ENCODE measurements around the gene SGSM1.
"Not testable (repeated sequence)": the region's sequence is repeated elsewhere in the genome, so short reads cannot be mapped to it uniquely, and the experiment has no call there.

The SGSM1 gene

DNA sequence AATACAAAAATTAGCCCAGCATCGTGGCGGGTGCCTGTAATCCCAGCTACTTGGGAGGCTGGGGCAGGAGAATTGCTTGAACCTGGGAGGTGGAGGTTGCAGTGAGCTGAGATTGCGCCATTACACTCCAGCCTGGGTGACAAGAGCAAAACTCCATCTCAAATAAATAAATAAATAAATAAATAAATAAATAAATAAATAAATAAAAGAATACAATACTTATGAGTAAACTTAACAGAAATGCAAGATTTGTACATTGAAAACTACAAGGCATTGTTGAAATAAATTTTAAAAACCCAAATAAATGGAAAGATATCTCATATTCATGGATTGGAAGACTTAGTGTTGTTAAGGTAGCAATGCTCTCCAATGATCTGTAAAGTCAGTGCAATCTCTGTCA, 101.1 kb downstream of the SGSM1 start:
- DNase-seq: not testable (repeated sequence)

- no peak for DNase-seq
Observed at GRCh38 chr22:24920029-24920428, 114.0 kb downstream of the SGSM1 start.

GRCh38 chr22:24925586-24926427, 119.8 kb downstream of the SGSM1 start:
- no peak for DNase-seq

GRCh38 chr22:24926428-24926725, 120.4 kb downstream of the SGSM1 start:
- DNase-seq: no peak

- no peak for DNase-seq
Observed at GRCh38 chr22:24926849-24927579, 121.0 kb downstream of the SGSM1 start.

DNA sequence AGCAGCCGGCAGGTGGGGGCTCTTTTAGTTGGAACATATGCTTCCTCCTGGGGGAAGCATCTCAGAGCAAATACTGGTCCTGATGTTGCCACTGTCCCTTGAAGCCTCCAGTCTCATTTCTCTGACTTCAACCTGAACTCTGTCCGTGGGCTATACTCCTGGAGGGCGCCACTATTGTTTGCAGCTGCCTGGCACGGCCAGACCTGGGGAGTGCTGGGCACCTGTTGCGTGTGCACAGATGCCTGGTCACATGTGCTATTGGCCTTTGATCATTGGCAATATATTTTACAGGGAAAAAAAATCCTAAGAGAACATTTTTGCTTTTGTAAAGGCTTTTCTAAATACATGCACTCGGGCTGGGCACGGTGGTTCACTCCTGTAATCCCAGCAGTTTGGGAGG, 122.3 kb downstream of the SGSM1 start:
- no peak for DNase-seq

- DNase-seq: no peak
Observed at GRCh38 chr22:24930678-24931077, 124.7 kb downstream of the SGSM1 start.

GRCh38 chr22:24935771-24936483, 129.9 kb downstream of the SGSM1 start:
- DNase-seq: no peak

DNA sequence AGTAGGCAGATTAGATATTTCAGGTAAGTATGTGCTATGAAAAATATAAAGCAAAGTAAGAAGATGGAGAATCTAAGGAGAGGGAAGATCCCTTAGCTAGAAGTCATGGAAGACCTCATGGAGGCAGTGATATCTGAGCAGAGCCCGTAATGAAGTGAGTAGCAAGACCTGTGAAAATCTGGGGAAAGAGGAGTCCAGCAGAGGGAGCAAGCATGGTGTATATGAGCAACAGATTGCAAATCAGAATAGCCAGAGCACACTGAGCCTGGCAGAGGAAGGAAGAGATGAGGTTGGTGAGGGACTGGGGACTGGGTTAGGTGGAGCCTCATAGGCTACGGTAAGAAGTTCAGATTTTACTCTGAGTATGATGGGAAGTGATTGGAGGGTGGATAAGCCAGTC, 131.1 kb downstream of the SGSM1 start:
- no peak for DNase-seq

- DNase-seq: no peak
Observed at GRCh38 chr22:24938741-24939341, 132.8 kb downstream of the SGSM1 start.

DNA sequence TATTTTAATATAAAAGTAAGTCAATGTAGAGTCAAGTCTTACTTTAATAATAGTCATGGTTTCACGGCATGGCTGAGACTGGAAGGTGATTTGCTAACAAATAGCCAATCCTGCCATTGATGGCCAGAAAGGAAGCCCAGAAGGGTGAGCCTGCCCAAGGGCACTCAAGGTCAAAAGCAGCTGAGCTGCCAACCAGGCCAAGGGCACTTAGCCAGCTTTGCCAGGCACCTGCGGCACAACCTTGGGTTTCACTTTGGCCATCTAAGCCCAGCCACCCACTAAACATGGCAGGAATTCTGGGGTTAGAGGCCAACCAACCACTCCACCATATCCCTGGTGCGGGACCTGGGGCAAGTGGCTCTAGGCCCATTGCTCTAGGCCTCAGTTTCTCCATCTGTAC, 136.3 kb downstream of the SGSM1 start:
- no peak for DNase-seq

GRCh38 chr22:24944217-24944937, 138.4 kb downstream of the SGSM1 start:
- no peak for DNase-seq

GRCh38 chr22:24945430-24945829, 139.4 kb downstream of the SGSM1 start:
- no peak for DNase-seq

DNA sequence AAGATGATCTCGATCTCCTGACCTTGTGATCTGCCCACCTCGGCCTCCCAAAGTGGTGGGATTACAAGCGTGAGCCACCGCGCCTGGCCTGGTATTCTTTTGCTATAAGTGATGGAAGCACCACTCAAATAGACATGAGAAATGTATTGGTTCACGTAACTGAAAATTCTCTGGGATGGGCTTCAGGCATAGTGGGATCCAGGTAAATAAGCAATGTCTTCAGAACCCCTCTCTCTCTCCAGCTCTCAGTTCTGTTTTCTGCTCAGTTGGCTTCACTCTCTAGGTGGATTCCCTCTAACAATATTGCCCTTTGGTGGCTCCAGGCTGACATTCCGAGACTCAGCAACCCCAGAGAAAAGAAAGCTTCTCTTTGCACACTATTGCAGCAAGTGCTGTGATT, 141.4 kb downstream of the SGSM1 start:
- no peak for DNase-seq

- DNase-seq: no peak
Observed at GRCh38 chr22:24947881-24948280, 141.9 kb downstream of the SGSM1 start.

- DNase-seq: no peak
Observed at GRCh38 chr22:24948356-24949202, 142.6 kb downstream of the SGSM1 start.

DNA sequence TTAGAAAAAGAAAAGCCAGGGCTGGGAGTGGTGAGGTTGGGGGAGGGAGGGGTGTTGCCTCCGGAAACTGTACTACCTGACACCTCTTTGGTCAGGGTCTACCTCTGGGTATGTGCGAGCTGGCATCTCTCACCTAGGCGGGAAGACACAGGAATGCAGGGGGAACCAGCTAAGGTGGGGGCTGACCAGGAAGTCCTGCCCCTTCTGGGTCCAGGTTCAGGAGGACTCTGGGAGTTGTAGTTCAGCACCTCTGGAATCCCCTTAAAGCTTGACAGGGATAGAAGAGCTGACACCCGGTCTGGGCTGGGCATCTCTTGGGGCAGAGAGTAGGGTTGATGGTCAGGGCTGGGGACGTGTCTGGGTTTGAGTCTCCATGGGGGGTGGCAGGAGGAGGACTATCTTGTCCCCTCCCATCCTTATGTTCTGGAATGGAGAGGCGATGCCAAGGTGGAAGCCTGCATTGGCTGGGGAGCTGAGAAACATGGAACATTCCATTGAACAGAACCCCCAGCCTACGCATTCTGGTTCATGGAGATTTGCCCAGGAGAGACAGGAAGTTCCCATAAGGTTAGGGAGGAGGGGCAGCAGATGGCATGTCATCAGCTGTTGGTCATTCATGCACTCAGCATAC, 144.4 kb downstream of the SGSM1 start:
- no peak for DNase-seq

DNA sequence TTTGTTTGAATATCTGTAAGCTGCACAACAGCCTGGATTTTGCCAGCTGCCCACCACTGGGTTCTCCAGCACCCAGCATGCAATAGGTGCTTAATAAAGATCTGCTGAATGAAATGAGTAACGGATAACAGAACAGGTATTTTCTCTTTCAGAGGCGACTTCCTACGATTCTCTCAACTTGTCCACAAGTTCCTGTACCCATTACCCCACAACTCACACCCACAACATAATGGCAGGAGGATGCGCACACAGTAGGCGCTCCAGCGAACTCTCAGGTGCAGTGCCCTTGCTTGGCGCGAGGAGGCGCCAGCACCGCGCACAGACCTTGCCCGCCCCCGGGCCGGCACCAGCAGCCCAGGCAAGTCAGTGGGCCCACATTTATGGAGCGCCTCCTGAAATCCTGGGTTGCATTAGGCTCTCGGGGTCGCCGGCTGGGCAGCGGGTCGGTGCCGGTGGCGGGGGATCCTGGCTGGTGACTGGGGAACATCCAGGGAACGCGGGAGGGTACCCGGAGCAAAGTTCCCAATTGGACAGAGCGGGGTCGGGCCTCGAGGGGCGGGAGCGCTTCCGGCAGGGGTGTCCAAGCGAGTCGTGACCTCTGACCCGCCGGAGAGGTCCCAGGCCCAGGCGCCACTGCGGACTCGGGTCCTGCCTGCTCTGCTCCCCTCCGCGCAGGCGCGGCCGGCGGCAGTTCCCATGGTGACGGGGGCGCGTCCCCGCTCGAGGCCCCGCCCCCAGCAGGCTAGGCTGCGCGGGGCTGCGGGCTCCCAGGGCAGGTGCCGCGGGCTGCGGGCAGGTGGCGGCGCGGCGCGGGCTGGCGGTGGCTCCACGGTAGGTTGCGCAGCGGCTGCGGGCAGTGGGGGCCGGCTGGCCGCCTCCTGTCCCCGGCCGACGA, 146.2 kb downstream of the SGSM1 start, which contains the start of gene KIAA1671:
Gene KIAA1671, plus strand, starts transcription at position 775 of the 895 bp plus-strand sequence. CDS start 75,284 bp downstream, outside the sequence.
- peak; percentile 33 for DNase-seq

- peak; percentile 16 for DNase-seq
Observed at GRCh38 chr22:24952837-24953383, 146.9 kb downstream of the SGSM1 start.
